ENCODE results near the gene RASGRF1.
A peak's percentile ranks its signal among the peaks of the same experiment; 100 is the strongest.

Gene RASGRF1

GRCh38 chr15:78943692-78944091 lies 146.9 kb downstream of the RASGRF1 start:
- in situ Hi-C loops (cut with HindIII; ENCODE audit: low sequenced_read_pairs), result no loop called here
- no peak for DNase-seq (ENCODE audit: low read depth, low spot score)
- H3K4me3 ChIP-seq (ENCODE audit: low read depth, low read length), result no peak overlapping the region
- TF ChIP-seq CTCF (IDR thresholded peaks at IDR 0.05; ENCODE audit: low read depth, low read length), result no peak

- in situ Hi-C loops (cut with HindIII; ENCODE audit: low sequenced_read_pairs), result no loop called here
- TF ChIP-seq CTCF (IDR thresholded peaks at IDR 0.05; ENCODE audit: low read depth, low read length), result no peak
- no peak for DNase-seq (ENCODE audit: low read depth, low spot score)
- H3K4me3 ChIP-seq (ENCODE audit: low read depth, low read length), result no peak overlapping the region
These were observed 147.8 kb downstream of the RASGRF1 start for GRCh38 chr15:78942741-78943140.

GRCh38 chr15:78938658-78939488 lies 151.7 kb downstream of the RASGRF1 start:
- in situ Hi-C loops (cut with HindIII; ENCODE audit: low sequenced_read_pairs), result no loop called here
- no peak for DNase-seq (ENCODE audit: low read depth, low spot score)
- no peak for TF ChIP-seq CTCF (IDR thresholded peaks at IDR 0.05; ENCODE audit: low read depth, low read length)

GRCh38 chr15:78937132-78937739 lies 153.3 kb downstream of the RASGRF1 start:
- no peak for TF ChIP-seq CTCF (IDR thresholded peaks at IDR 0.05; ENCODE audit: low read depth, low read length)
- no peak for DNase-seq (ENCODE audit: low read depth, low spot score)
- in situ Hi-C loops (cut with HindIII; ENCODE audit: low sequenced_read_pairs), result no loop called here
- H3K4me3 ChIP-seq (ENCODE audit: low read depth, low read length), result no peak overlapping the region

More at GRCh38 chr15:78938658-78939488, 151.7 kb downstream of the RASGRF1 start:
- H3K4me3 ChIP-seq (ENCODE audit: low read depth, low read length), result no peak overlapping the region

GRCh38 chr15:78934655-78935023 lies 155.9 kb downstream of the RASGRF1 start:
- in situ Hi-C loops (cut with HindIII; ENCODE audit: low sequenced_read_pairs), result no loop called here
- H3K4me3 ChIP-seq (ENCODE audit: low read depth, low read length), result no peak overlapping the region
- no peak for DNase-seq (ENCODE audit: low read depth, low spot score)
- no peak for TF ChIP-seq CTCF (IDR thresholded peaks at IDR 0.05; ENCODE audit: low read depth, low read length)

GRCh38 chr15:78933823-78934654 lies 156.5 kb downstream of the RASGRF1 start:
- in situ Hi-C loops (cut with HindIII; ENCODE audit: low sequenced_read_pairs), result no loop called here
- peak; percentile 32 for DNase-seq (ENCODE audit: low read depth, low spot score)
- no peak overlapping the region for H3K4me3 ChIP-seq (ENCODE audit: low read depth, low read length)
- TF ChIP-seq CTCF (IDR thresholded peaks at IDR 0.05; ENCODE audit: low read depth, low read length), result no peak

All from astrocyte of the spinal cord (primary cell).